EH (cell line): ENCODE data around the gene SLC51B.
"Not testable (repeated sequence)": the region's sequence is repeated elsewhere in the genome, so short reads cannot be mapped to it uniquely, and the experiment has no call there.

ENCODE experiments used
- DNase-seq: peaks from one replicate; pipeline ENCODE4 v3.0.0-alpha.2; 2015; ENCODE audit warnings: low read depth

The SLC51B gene

GRCh38 chr15:65084500-65085206 lies 39.5 kb downstream of the SLC51B start:
- DNase-seq, result no peak

- no peak for DNase-seq
Measured at GRCh38 chr15:65085207-65085753, 40.1 kb downstream of the SLC51B start.

- DNase-seq, result peak; percentile 38
Measured at GRCh38 chr15:65085990-65086679, 40.9 kb downstream of the SLC51B start.

- DNase-seq, result no peak
Measured at GRCh38 chr15:65086680-65087111, 41.5 kb downstream of the SLC51B start.

GRCh38 chr15:65087411-65087810 lies 42.2 kb downstream of the SLC51B start:
- DNase-seq, result no peak

GRCh38 chr15:65087873-65088642 lies 42.9 kb downstream of the SLC51B start:
- DNase-seq, result peak; percentile 46

GRCh38 chr15:65088643-65089021 lies 43.4 kb downstream of the SLC51B start:
- no peak for DNase-seq

- DNase-seq, result no peak
Measured at GRCh38 chr15:65089206-65089824, 44.1 kb downstream of the SLC51B start.

- DNase-seq, result no peak
Measured at GRCh38 chr15:65091946-65092770, 47.0 kb downstream of the SLC51B start.

GRCh38 chr15:65092911-65093792 lies 48.0 kb downstream of the SLC51B start:
- no peak for DNase-seq

GRCh38 chr15:65093793-65094170 lies 48.6 kb downstream of the SLC51B start:
- DNase-seq, result not testable (repeated sequence)

- DNase-seq, result no peak
Measured at GRCh38 chr15:65094294-65094995, 49.3 kb downstream of the SLC51B start.

- DNase-seq, result no peak
Measured at GRCh38 chr15:65095011-65095746, 50.0 kb downstream of the SLC51B start.

GRCh38 chr15:65095747-65096104 lies 50.5 kb downstream of the SLC51B start:
- no peak for DNase-seq

- DNase-seq, result no peak
Measured at GRCh38 chr15:65096481-65097385, 51.5 kb downstream of the SLC51B start.

GRCh38 chr15:65097651-65098263 lies 52.6 kb downstream of the SLC51B start:
- DNase-seq, result no peak

GRCh38 chr15:65099336-65099735 lies 54.1 kb downstream of the SLC51B start:
- no peak for DNase-seq
